Epithelial cell of proximal tubule (primary cell): ENCODE measurements around the gene MYO3A. TPM values are rescaled to one million over a fixed set of nuclear protein-coding genes. Genes with fewer than 3 reads are reported as not detected.
A peak's percentile ranks its signal among the peaks of the same experiment; 100 is the strongest.

Experiments used
- DNase-seq: peaks from one replicate; pipeline ENCODE4 v3.0.0-alpha.2; 2011; ENCODE audit warnings: low read depth
- H3K4me3 ChIP-seq: 2 replicates; pipeline ENCODE4 v1.5.1; 2011; ENCODE audit warnings: low read depth, mild to moderate bottlenecking, low read length
- total RNA-seq: library from RNA; depleted of rRNA; stranded (reverse); fragments of >200 nt; gene quantifications from 2 replicates; pipeline ENCODE4 v1.2.3, GENCODE V29; 2015
- TF ChIP-seq, protein P1 (sequence below): conservative IDR thresholded peaks from 2 replicates; pipeline ENCODE4 v1.5.1; 2012; ENCODE audit warnings: low read depth, mild to moderate bottlenecking, low read length

The MYO3A gene
- total RNA-seq, 1 donor from 2014 or later, result 5.0 TPM

- no peak for DNase-seq
- TF ChIP-seq, protein P1, sequence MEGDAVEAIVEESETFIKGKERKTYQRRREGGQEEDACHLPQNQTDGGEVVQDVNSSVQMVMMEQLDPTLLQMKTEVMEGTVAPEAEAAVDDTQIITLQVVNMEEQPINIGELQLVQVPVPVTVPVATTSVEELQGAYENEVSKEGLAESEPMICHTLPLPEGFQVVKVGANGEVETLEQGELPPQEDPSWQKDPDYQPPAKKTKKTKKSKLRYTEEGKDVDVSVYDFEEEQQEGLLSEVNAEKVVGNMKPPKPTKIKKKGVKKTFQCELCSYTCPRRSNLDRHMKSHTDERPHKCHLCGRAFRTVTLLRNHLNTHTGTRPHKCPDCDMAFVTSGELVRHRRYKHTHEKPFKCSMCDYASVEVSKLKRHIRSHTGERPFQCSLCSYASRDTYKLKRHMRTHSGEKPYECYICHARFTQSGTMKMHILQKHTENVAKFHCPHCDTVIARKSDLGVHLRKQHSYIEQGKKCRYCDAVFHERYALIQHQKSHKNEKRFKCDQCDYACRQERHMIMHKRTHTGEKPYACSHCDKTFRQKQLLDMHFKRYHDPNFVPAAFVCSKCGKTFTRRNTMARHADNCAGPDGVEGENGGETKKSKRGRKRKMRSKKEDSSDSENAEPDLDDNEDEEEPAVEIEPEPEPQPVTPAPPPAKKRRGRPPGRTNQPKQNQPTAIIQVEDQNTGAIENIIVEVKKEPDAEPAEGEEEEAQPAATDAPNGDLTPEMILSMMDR, result no peak
- no peak overlapping the region for H3K4me3 ChIP-seq
Observed at GRCh38 chr10:26112532-26112931, 178.5 kb downstream of the MYO3A start.

- H3K4me3 ChIP-seq, result no peak overlapping the region
- TF ChIP-seq, protein P1, result no peak
Observed at GRCh38 chr10:26138613-26139012, 204.6 kb downstream of the MYO3A start.

GRCh38 chr10:26156019-26156418 lies 222.0 kb downstream of the MYO3A start:
- TF ChIP-seq, protein P1, result no peak

More at GRCh38 chr10:26138613-26139012, 204.6 kb downstream of the MYO3A start:
- no peak for DNase-seq

DNA sequence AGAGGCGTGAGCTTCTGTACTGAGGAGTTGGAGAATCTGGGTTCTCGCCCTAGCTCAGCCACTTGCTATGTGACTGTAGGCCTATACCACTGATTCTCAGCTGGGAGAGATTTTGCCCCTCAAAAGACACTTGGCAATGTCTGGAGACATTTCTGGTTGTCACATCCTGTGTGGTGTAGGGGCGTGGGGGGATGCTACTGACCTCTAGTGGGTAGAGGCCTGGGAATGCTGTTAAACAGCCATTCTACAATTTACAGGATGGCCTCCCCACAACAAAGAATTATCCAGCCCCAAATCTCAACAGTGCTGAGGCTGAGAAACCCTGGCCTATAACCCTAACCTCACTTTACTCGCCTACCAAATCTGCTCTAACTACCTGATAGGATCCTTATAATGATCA lies 223.7 kb downstream of the MYO3A start:
- no peak for DNase-seq
- no peak overlapping the region for H3K4me3 ChIP-seq
- TF ChIP-seq, protein P1, result peak; percentile 53

More at GRCh38 chr10:26156019-26156418, 222.0 kb downstream of the MYO3A start:
- DNase-seq, result no peak
- H3K4me3 ChIP-seq, result no peak overlapping the region

- TF ChIP-seq, protein P1, result no peak
- no peak overlapping the region for H3K4me3 ChIP-seq
- no peak for DNase-seq
Observed at GRCh38 chr10:26169466-26169865, 235.4 kb downstream of the MYO3A start.

DNA sequence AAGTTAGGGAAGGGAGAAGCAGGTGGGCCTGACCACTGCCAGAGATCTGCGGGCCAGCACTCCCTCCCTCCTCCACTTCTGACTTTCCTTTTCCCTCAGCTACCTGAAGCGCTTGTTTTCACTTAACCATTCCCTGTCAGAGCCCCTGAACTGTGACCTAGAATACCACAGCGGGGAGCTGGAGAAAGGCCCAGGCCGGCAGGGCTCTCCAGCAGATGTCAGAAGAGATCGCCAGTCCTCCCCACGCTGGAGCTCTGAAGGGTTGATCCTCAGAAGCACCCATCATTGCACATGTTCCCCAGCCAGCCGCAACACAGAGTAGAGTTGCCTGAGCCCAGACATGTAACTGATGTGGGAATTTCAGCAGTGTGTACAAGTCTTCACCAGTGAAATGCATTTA lies 238.1 kb downstream of the MYO3A start:
- H3K4me3 ChIP-seq, result no peak overlapping the region
- TF ChIP-seq, protein P1, result no peak
- no peak for DNase-seq

GRCh38 chr10:26173837-26174236 lies 239.8 kb downstream of the MYO3A start:
- TF ChIP-seq, protein P1, result no peak
- H3K4me3 ChIP-seq, result no peak overlapping the region
- no peak for DNase-seq
